Memory B cell (primary cell): Measurements from ENCODE around the gene TUBA4A.
"Not testable (repeated sequence)": the region's sequence is repeated elsewhere in the genome, so short reads cannot be mapped to it uniquely, and the experiment has no call there.

Source experiments
- ATAC-seq: fragments of 150-1000 bp; cut with Tn5 transposase; 2 replicates; pipeline ENCODE4 v1.10.0; 2021; ENCODE audit warnings: low read depth, mild to moderate bottlenecking, moderate library complexity
- DNase-seq, 2 donors: peaks; one replicate each; pipeline ENCODE4 v3.0.0; 2022; ENCODE audit warnings: low spot score in 2 of 2
- H3K27ac Mint-ChIP-seq: one replicate; pipeline ENCODE4 v1.8.0; 2022; ENCODE audit warnings: mild to moderate bottlenecking, moderate library complexity, mixed read lengths
- H3K27me3 Mint-ChIP-seq: one replicate; pipeline ENCODE4 v1.8.0; 2022; ENCODE audit warnings: mixed read lengths
- H3K36me3 Mint-ChIP-seq: one replicate; pipeline ENCODE4 v1.8.0; 2022; ENCODE audit warnings: mild to moderate bottlenecking, mixed read lengths
- H3K4me1 Mint-ChIP-seq: one replicate; pipeline ENCODE4 v1.8.0; 2022; ENCODE audit warnings: mixed read lengths
- H3K4me3 Mint-ChIP-seq: one replicate; pipeline ENCODE4 v1.8.0; 2022; ENCODE audit warnings: mild to moderate bottlenecking, moderate library complexity, mixed read lengths
- H3K9me3 Mint-ChIP-seq: one replicate; pipeline ENCODE4 v1.8.0; 2022; ENCODE audit warnings: mixed read lengths

Gene TUBA4A

DNA sequence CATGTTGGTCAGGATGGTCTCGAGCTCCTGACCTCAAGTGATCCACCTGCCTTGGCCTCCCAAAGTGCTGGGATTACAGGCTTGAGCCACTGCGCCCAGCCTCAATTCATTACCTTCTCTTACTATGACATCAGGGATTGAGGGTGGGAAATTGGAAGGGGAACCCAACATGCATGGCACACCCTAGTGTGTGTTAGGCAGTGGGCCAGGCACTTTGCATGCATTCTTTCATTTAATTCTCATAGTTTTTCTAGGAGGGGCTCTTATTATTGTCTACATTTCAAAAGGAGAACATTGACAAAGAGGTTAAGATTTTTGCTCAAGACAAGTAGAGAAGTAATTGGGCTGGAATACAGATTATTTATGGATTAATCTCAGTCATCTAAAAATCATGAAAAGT is 14.6 kb upstream of the TUBA4A start:
- Mint-ChIP-seq H3K27ac (no peak overlapping the region), H3K9me3 (no peaks in the 10 kb centered on the region), H3K36me3 (peaks cover 7% of the 10 kb centered on the region), H3K4me1 (peaks cover 20% of the 10 kb centered on the region), H3K27me3 (no peaks in the 10 kb centered on the region), H3K4me3 (no peak overlapping the region)
- no peak for DNase-seq
- no peak for ATAC-seq

DNA sequence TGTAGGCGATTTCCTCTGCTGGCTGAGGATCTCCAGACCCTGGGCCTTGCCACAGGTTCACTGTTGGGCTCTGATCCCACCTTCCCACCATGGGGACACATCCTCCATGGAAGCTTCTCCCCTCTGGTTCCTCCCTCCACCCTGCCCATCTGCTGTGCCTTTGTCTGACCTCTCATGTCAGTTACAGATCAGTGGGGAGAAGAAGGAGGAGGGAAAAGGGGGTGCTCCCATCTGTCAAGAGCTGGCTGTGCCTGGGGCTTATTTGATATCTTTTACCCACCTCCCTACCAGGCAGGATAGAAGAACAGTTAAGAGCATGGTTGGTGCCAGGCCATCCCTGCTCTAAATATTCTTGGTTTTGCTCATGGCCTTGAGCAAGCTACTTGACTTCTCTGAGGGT is 13.2 kb upstream of the TUBA4A start:
- ATAC-seq: no peak
- peaks cover 7% of the 10 kb centered on the region for H3K36me3 Mint-ChIP-seq
- H3K4me3 Mint-ChIP-seq: no peak overlapping the region
- no peak overlapping the region for H3K27ac Mint-ChIP-seq
- H3K9me3 Mint-ChIP-seq: no peaks in the 10 kb centered on the region
- H3K4me1 Mint-ChIP-seq: peaks cover 16% of the 10 kb centered on the region
- no peak for DNase-seq
- H3K27me3 Mint-ChIP-seq: no peaks in the 10 kb centered on the region

DNA sequence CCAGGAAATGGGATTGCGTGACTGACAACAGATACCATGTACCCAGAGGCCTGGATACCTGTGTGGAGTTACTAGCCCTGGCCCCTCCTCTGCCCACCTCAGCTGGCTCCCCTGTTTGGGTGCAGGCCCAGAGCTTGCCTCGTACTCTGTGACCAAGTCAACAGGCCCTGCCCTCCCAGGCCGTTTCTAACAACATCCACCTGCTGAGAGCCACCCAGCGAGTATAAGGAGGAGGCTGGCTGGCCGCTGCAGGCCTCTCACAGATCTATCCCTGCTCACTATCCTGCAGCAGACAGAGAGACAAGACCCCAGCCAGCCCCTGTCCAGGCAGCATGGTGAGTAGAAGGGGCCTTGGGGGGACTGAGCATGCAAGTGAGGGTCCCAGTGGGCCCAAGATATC is 12.5 kb upstream of the TUBA4A start:
- no peak for ATAC-seq
- H3K27me3 Mint-ChIP-seq: no peaks in the 10 kb centered on the region
- no peak overlapping the region for H3K4me3 Mint-ChIP-seq
- H3K36me3 Mint-ChIP-seq: peaks cover 7% of the 10 kb centered on the region
- H3K9me3 Mint-ChIP-seq: no peaks in the 10 kb centered on the region
- DNase-seq: no peak
- no peak overlapping the region for H3K27ac Mint-ChIP-seq
- peaks cover 16% of the 10 kb centered on the region for H3K4me1 Mint-ChIP-seq

DNA sequence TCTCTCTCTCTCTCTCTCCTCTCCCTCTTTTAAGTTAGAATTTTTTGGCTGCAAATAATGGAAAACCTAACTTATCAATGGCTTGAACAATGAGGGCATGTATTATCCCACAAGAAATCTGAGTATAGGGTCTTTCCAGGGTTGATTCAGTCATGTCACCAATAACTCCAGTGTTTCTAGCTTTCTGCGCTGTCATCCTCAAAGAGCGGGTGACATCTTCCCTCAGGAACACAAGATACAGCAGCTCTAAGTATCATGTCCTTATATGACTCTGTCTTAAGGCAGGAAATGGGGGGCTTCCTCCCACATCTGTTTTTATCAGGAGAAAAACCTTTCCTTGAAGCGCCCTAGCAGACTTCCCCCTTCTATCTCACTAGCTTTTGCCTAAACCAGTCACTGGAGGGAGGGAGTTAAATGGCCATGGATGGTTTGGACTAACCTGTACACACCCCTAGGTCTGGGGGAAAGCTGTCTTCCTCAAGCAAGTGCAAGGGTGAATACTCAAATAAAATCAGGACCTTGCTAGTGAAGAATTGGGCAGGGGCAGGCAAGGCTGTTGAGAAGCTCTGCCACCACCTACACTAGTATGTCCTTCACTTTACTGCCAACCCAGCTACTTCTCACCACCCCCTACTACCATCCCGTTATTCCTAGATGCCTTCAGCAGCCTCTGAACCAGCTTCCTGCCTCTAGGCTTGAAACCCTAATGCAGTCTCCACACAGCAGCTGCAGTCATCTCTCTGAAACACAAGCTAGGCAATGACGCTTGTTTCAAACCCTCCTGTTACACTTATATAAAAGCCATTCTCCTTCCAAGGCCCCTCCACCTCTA is 7.5 kb upstream of the TUBA4A start:
- no peak overlapping the region for H3K27ac Mint-ChIP-seq
- H3K4me3 Mint-ChIP-seq: no peak overlapping the region
- H3K27me3 Mint-ChIP-seq: no peaks in the 10 kb centered on the region
- H3K36me3 Mint-ChIP-seq: peaks cover 11% of the 10 kb centered on the region
- no peaks in the 10 kb centered on the region for H3K9me3 Mint-ChIP-seq
- DNase-seq (no peak), ATAC-seq (no peak)
- peaks cover 4% of the 10 kb centered on the region for H3K4me1 Mint-ChIP-seq

DNA sequence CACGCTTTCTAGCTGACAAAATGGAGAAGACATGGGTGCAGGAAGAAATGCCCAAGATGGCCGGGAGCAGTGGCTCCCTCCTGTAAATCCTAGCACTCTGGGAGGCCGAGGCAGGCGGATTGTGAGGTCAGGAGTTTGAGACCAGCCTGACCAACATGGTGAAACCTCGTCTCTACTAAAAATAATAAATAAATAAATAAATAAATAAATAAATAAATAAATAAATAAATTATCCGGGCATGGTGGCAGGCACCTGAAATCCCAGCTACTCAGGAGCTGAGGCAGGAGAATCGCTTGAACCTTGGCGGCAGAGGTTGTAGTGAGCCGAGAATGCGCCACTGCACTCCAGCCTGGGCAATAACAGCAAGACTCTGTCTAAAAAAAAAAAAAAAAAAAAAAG is 5.2 kb upstream of the TUBA4A start:
- not testable (repeated sequence) for H3K27me3 Mint-ChIP-seq, DNase-seq

DNA sequence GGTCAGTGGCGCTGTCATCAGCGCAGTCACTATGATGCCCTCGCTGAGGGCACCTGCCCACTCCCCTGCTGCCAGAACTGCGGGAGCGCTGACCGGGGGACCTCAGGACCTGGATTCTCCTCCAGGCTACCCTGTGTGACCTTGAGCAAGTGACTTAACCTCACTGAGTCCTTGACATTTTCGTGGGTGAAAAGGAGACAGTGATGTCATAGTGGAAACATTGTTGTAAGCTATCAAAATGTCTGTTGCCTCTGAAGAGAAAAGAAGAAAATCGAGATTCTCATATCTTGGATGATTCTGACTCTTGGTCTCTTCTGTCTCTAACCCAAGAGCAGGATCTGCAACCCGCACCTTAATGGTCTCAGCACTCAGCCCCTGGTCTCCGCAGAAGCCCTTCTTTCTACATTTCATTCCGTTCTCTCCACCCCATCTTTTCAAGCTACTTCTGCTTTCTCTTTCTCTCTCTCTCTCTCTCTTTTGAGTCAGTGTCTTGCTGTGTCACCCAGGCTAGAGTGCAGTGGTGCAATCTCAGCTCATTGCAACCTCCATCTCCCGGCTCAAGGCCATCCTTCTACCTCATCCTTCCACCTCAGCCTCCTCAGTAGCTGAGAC is 978 bp upstream of the TUBA4A start:
- peaks cover 34% of the 10 kb centered on the region for H3K4me1 Mint-ChIP-seq
- DNase-seq: peak in 1 of 2 donors; percentile 54
- peak; percentile 45 for ATAC-seq
- H3K27me3 Mint-ChIP-seq: no peaks in the 10 kb centered on the region
- no peaks in the 10 kb centered on the region for H3K9me3 Mint-ChIP-seq
- H3K27ac Mint-ChIP-seq: peak overlapping the region; percentile 91
- H3K4me3 Mint-ChIP-seq: peak overlapping the region; percentile 82
- peaks cover 19% of the 10 kb centered on the region for H3K36me3 Mint-ChIP-seq

More for the DNA sequence above, 5.2 kb upstream of the TUBA4A start:
- Mint-ChIP-seq H3K36me3 (peaks cover 11% of the 10 kb centered on the region), H3K4me1 (peaks cover 10% of the 10 kb centered on the region)
- H3K9me3 Mint-ChIP-seq, H3K27ac Mint-ChIP-seq, H3K4me3 Mint-ChIP-seq, ATAC-seq: not testable (repeated sequence)

DNA sequence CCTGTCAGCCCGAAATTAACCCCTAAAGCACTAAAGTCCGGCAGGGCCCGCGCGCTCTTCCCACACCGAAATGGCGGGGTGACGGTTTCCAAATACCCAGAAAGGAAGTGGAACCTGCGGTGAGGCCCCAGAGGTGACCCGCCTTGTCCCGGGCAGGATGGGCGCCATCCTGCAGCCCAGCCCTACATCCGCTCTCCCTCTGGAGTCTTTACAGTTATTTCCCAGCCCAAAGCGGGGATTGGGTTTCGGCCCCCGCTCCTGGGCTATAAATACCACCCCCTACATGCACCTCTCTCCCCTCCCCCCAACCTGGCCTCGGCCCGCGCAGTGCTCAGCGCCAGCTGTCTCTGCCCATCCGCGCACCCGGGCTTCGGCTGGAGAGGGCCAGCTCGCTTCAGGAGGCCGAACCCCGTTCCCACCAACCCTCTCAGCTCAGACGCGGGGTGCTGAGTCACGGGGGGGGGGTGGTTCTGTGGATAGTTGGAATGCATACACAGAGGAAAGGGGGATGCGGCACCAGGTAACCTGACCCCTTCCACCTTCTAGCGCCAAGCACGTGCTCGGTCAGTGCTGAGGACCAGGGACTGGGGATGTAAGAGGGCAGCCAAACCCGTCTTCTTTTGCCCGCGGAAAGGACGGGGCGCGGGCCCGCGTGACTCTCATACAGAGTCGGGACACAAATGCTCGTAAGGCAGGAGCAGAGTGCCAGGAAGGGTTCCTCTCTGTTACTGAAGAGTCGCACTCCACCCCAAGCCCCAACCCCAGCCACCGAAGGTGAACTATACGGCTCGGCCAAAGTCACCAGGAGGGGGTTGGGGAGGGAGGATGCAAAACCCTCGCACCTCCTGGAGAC is 592 bp downstream of the TUBA4A start, which contains the start of gene TUBA4B:
Gene TUBA4B (plus strand): TSS at position 344 of the 853 bp plus-strand sequence. CDS start 165 bp downstream, at position 509.
- Mint-ChIP-seq H3K36me3 (peaks cover 19% of the 10 kb centered on the region), H3K27me3 (no peaks in the 10 kb centered on the region), H3K4me1 (peaks cover 45% of the 10 kb centered on the region), H3K9me3 (no peaks in the 10 kb centered on the region), H3K27ac (peak within 1 kb of the TSS; percentile 91), H3K4me3 (peak within 1 kb of the TSS; percentile 82)
- peak in 1 of 2 donors; percentile 35 for DNase-seq
- peak; percentile 28 for ATAC-seq

DNA sequence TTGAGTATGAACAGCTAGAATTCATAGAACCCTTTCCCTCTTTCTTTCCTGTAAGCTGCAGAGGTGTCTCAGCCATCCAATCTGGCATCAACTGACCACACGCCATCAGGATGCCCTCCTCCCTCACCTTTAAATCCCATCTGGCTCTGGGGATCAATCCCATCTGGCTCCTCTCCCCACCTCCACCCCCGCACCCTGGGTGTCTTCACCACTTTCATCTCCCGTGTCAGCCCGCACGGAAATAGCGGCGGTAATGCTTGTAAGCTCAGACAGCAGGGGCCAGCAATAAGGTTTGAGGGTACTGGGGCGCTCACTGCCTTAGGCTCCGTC is 1.2 kb downstream of the TUBA4A start:
- peaks cover 22% of the 10 kb centered on the region for H3K36me3 Mint-ChIP-seq
- H3K27me3 Mint-ChIP-seq: no peaks in the 10 kb centered on the region
- no peaks in the 10 kb centered on the region for H3K9me3 Mint-ChIP-seq
- H3K4me1 Mint-ChIP-seq: peaks cover 51% of the 10 kb centered on the region
- ATAC-seq: no peak
- no peak for DNase-seq
- peak overlapping the region; percentile 82 for H3K4me3 Mint-ChIP-seq
- peak overlapping the region; percentile 91 for H3K27ac Mint-ChIP-seq

DNA sequence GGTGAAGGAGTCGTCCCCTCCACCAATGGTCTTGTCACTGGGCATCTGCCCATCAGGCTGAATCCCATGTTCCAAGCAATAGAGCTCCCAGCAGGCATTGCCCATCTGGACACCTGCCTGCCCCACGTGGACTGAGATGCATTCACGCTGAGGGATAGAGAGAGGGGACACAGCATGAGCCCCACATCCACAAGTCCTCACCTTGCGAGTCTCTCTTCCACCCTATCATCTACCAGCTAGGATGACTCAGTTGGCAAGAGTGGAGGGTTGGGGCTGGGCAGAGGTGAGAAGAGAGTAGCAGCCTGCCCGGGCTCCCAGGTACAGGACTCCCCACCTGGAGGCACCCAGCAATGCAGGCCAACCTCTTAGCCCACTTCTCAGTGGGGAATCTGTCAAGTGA is 1.6 kb downstream of the TUBA4A start:
- H3K36me3 Mint-ChIP-seq: peaks cover 22% of the 10 kb centered on the region
- no peaks in the 10 kb centered on the region for H3K9me3 Mint-ChIP-seq
- H3K27ac Mint-ChIP-seq: peak overlapping the region; percentile 91
- ATAC-seq: no peak
- H3K27me3 Mint-ChIP-seq: no peaks in the 10 kb centered on the region
- peak overlapping the region; percentile 82 for H3K4me3 Mint-ChIP-seq
- H3K4me1 Mint-ChIP-seq: peaks cover 56% of the 10 kb centered on the region
- DNase-seq: no peak

DNA sequence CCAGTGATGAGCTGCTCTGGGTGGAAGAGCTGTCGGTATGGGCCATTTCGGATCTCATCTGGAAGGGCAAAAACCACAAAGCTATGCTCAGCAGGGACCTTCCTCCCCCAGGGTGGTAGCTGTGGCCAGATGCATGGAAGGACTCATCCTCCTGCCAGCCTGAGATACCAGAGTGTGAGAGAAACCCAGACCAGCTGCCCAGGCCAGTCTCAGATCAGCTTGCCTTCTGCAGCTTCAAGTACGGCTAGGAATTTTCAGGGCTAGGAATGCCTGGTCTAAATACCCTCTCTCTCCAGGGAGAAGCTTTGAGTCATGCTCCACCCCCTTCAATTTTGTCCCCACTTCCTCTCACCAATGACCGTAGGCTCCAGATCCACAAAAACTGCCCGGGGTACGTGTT is 2.1 kb downstream of the TUBA4A start:
- H3K36me3 Mint-ChIP-seq: peaks cover 22% of the 10 kb centered on the region
- peak overlapping the region; percentile 82 for H3K4me3 Mint-ChIP-seq
- peaks cover 60% of the 10 kb centered on the region for H3K4me1 Mint-ChIP-seq

DNA sequence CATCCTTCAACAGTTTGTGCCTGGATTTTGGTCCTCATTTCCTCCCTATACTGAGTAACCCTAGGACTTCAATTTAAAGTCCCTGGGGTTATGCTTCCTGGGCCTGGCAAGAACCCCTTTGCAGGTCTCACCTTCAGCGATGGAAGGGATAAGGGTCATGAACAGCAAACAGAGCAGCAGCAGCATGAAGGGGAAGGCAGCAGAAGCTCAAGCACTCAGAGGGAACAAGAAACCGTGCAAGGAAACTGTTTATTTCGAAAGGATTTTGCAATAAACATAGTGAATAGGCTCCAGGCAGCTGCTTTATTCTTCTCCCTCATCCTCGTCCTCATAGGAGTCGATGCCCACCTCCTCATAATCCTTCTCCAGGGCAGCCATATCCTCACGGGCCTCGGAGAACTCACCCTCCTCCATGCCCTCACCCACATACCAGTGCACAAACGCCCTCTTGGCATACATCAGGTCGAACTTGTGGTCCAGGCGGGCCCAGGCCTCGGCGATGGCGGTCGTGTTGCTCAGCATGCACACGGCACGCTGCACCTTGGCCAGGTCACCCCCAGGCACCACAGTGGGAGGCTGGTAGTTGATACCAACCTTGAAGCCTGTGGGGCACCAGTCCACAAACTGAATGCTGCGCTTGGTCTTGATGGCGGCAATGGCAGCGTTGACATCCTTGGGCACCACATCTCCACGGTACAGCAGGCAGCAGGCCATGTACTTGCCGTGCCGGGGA is 3.5 kb downstream of the TUBA4A start:
- Mint-ChIP-seq H3K4me1 (peaks cover 63% of the 10 kb centered on the region), H3K9me3 (no peaks in the 10 kb centered on the region), H3K27me3 (no peaks in the 10 kb centered on the region), H3K36me3 (peaks cover 22% of the 10 kb centered on the region), H3K4me3 (peak overlapping the region; percentile 82), H3K27ac (peak overlapping the region; percentile 85)
- DNase-seq (no peak), ATAC-seq (no peak)

More for the DNA sequence above, 2.1 kb downstream of the TUBA4A start:
- ATAC-seq (no peak), DNase-seq (no peak)
- no peaks in the 10 kb centered on the region for H3K27me3 Mint-ChIP-seq
- H3K27ac Mint-ChIP-seq: no peak overlapping the region
- H3K9me3 Mint-ChIP-seq: no peaks in the 10 kb centered on the region

DNA sequence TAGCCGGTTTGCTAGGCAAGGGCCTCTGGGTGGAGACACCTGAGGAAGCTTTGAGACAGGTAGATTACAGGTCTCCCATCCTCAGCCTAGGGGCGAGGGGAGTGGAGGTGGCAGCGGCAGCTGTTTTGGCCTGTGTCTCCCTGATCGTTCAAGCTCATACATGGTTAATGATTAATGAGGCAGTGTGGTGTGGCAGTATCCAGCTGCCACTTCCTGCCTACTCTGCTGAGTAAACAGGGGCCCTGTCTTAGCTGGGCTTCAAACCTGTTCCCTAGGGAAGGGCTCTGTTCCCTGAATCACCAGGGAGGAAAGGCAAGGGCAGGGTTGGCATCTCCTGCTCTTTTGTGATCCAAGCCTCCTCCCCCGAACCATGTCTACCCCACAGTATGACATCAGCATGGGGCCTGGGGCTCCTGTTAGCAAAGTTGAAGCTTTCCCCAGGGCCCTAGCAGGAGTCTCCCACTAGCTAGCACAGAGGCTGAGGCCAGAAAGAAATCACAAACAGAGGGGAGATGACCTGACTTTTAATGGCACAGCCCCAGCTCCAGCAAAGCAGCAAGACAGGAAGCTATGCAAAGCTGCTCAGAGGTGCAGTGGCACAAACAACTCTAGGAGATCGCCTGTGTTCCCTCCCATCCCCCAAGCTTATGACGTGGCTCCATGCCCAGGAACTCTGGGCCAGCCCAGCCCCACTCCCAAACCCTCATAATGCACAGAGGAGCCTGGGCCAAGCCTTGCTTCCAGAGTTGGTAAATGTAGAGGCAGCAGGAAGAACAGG is 4.3 kb downstream of the TUBA4A start:
- Mint-ChIP-seq H3K4me1 (peaks cover 59% of the 10 kb centered on the region), H3K36me3 (peaks cover 22% of the 10 kb centered on the region), H3K27ac (peak overlapping the region; percentile 85), H3K4me3 (peak overlapping the region; percentile 82), H3K27me3 (no peaks in the 10 kb centered on the region), H3K9me3 (no peaks in the 10 kb centered on the region)
- peak; percentile 8 for ATAC-seq
- no peak for DNase-seq

DNA sequence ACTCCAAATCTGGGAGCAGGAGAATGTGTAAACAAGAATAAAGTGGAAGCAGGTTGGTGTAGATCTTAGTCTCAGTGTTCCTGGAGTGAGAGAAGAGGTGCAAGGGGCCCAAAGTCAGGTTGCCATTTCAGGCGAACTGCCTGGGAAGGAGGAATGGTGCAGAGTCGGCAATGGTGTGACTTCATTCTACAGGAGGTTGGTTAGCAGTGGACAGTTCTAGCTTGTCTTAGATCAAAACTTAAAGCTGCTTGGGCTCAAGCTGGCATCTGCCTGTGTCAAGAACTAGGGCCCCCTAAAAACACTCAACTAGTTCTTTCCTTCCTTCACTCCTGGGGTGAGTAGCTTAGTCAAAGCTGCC is 4.9 kb downstream of the TUBA4A start:
- ATAC-seq (no peak), DNase-seq (no peak)
- Mint-ChIP-seq H3K36me3 (peaks cover 22% of the 10 kb centered on the region), H3K27ac (peak overlapping the region; percentile 85), H3K9me3 (no peaks in the 10 kb centered on the region), H3K4me1 (peaks cover 59% of the 10 kb centered on the region), H3K4me3 (peak overlapping the region; percentile 82), H3K27me3 (no peaks in the 10 kb centered on the region)
